GM19395 (cell line): ENCODE results near the gene SCN9A.
"Not testable (repeated sequence)": the region's sequence is repeated elsewhere in the genome, so short reads cannot be mapped to it uniquely, and the experiment has no call there.

Source experiments
- ATAC-seq: cut with Tn5 transposase; IDR thresholded peaks from one replicate; pipeline ENCODE4 v1.9.1; 2021; ENCODE audit warnings: mild to moderate bottlenecking, moderate library complexity; ENCODE audit not compliant: unreplicated experiment

SCN9A gene

DNA sequence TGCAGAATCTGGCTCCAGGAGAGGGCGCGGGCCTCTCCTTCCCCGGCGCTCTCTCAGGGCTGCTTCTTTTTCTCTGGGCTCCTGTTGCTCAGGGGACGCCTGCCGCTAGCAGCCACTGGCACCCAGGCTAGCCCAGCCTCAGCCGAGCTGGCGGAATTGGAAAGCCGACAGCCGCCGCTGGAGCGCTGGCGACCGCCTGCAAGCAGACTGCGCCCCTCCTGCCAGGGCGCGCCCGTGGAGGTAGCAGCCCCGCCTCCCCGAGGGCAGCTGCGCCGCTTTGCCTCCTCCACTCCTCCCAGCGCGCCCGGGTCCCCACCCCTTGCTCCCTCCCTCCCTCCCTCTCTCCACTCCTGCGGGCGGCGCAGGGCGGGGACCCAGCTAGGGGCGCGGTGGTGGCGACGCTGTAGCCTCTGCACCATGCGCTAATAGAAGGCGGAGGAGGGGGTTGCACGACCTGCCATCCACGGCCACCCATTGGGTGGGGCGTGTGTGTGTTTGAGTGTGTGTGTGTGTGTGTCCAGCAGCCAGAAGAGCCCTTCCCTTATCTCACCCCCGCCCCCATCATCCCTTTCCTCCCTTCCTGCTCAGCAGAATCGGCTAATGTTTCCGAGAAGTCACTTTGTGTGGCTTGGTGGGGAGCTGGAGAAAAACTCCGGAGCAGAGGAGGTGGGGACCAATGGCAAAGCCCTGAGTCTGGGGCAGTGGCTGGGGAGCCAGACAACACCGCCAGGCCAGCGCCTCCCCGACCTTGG, at the start of gene SCN9A:
Gene SCN9A (minus strand): TSS at position 209 of the 752 bp plus-strand sequence. CDS start 64,188 bp downstream, outside the sequence.
- peak; percentile 60 for ATAC-seq

DNA sequence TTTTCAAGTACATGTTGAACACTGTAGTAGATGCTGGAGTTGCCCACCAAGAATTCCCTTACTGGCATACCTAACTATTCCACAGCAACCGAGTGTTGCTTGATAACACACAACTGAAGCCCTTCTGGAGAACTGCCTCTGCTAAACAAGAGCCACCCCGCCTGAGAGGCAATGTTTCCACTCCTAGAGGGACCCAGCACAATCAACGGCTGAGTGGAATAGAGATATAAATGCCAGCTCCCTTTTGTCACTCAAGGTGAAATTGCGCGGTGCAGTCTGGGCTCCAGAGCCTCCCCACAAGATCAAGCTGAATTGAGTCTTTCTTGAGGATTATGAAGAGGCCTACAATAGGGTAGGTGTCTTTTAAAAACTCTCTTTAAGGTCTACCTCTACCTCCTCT, 49.1 kb upstream of the SCN9A start:
- ATAC-seq = no peak

DNA sequence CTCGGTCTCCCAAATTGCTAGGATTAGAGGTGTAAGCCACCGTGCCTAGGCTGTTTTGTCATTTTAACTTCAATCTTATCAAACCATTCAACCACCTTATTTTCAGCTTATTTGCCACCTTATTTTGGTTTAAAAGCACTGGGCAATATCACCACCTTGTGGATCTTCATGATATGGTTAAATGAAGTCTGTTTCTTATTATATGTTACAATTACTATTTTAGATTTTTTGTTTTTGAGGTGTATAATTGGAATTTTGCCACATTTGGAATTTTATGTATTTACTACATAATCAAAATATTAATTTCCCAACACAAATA, 43.8 kb upstream of the SCN9A start:
- no peak for ATAC-seq

DNA sequence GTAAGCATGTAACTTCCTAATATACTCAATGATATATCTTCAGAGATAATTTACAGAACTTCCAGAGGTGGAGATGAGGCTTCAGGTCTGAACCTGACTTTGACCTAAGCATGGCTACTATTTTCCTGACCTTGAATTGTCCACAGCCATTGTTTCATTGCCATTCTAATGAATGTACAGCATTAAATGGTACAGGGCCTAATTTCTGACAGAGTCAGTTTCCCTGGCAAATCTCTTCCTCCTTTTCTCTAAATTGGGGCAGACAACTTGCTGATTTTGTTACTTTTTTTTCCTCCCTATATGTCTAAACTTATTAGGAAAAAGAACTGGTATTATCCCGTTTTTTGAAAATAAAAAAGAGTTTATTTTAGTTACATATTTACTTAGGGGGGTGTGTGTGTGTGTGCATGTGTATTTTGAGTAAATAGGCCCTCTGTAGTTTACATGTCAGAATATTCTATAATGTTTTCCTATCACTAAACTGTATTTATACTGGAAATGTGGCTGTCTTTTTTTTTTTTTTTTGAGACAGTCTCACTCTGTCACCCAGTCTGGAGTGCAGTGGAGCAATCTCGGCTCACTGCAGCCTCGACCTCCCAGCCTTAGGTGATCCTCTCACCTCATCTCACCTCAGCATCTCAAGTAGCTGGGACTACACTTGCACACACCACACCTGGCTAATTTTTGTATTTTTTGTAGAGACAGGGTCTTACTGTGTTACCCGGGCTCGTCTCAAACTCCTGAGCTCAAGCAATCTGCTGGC, 43.3 kb upstream of the SCN9A start:
- no peak for ATAC-seq

DNA sequence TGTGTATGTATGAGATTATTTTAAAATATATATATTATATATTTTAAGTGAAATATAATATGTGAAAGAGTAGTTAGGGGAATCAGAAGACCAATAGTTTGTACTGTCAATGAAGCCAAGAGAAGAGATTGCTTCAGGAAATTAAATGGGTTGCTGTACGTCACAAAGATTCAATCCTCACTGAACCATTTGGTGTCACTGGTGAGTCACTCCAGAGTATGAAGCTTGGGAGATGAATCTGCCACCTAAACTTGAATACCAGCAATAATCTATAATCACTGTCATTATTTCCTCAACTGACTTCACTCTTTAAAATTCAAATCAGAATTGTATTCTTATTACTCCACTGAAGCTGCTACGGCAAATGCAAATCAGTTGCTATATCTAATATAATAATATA, 41.9 kb upstream of the SCN9A start:
- peak; percentile 50 for ATAC-seq

DNA sequence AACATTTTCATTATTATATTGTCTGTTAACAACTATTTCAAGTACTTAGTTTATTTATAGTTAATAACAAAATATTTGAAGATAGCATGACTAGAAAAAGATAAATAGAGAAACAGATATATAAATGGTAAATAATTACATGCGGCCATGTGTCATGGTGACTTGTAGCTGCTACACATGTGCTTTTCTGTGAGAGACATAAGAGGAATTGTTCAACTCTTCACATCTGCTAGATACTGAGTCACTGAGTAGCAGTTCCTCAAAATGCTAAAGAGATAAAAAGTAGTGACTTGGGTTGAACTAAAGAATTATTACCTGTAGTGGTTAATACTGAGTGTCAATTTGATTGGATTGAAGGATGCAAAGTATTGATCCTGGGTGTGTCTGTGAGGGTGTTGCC, 37.5 kb upstream of the SCN9A start:
- no peak for ATAC-seq

DNA sequence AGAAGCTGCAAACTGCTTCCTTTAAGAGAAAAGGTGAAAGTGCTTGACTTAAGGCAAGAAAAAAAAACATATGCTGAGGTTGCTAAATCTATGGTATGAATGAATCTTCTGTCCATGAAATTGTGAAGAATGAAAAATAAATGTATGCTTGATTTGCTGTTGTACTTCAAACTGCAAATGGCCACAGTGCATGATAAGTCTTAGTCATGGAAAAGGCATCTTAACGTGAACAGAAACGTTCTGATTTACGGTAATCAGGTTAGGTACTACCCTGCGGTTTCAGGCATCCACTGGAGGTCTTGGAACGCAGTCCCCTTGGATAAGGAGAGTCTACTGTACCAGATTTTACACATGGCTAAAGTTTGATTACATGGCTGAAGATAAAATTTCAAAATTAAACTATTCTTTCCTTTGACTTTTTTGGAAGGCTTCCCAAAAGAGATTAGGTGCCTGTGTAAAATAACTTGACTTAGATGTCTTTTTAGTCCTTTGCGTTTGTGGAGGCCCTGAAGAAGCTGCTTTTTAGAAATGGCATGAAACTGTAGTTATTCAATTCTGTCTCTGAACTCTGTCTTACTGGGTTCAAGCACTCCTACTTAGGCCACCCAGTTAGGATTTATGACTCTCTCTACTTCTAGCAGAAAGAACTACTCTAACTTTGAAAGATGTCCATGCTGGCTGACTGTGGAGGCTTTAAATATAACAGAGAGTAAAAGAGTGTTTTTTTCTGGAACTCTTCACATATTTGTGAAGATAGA, 35.9 kb upstream of the SCN9A start:
- ATAC-seq = no peak

DNA sequence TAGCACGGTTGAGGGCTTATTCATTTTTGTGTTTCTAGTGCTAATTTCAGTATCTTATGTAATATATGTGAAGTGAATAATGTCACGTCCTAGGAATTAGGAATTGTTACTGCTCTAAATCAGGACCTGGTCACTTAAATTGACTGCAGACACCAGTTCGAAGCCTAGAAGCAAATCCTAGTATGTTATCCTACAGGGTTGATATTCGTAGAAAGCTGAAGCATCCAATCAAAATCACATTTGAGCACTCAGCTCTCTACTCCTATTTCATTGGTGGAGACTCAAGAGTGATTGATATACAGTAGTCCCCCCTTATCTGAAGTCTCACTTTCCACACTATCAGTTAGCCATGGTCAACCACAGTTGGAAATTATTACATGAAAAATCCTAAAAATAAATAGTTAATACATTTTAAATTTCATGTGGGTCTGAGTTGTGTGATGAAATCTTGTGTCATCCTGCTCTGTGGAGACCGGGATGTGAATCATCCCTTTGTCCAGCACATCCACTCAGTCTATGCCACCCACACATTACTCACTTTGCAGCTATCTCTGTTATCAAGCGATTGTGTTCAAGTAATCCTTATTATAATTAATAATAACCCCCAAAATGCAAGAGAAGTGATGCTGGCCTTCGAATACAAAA, 35.2 kb upstream of the SCN9A start:
- no peak for ATAC-seq

DNA sequence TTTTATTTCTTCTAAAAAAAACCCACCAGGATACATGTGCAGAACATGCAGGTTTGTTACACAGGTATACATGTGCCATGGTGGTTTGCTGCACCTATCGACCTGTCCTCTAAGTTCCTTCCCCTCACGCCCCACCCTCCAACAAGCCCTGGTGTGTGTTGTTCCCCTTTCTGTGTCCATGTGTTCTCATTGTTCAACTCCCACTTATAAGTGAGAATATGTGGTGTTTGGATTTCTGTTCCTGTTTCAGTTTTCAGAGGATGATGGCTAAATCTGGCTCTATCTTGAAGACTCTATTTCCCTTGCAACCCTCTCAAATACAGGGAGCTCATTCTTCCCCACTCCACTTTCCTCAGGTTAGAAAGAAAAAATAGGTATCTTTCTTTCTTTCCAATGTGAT, 32.0 kb upstream of the SCN9A start:
- ATAC-seq = not testable (repeated sequence)

DNA sequence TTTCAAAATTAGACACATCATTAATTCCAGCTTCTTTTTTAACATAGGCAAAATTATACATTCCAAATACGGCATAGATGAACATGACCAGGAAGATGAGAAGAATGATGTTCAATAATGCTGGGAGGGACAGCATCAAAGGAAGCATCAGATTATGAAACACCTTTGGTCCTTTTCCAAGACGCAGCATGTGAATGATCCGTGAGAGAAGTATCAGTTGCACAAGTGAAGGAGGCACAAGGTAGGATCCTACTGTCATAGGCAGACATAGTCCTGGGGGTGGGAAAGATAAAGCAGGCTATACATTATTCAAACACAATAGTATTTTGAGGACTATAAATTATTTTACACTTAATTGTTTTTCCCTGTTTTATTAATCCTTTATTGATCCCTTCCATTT, 30.6 kb upstream of the SCN9A start:
- no peak for ATAC-seq

DNA sequence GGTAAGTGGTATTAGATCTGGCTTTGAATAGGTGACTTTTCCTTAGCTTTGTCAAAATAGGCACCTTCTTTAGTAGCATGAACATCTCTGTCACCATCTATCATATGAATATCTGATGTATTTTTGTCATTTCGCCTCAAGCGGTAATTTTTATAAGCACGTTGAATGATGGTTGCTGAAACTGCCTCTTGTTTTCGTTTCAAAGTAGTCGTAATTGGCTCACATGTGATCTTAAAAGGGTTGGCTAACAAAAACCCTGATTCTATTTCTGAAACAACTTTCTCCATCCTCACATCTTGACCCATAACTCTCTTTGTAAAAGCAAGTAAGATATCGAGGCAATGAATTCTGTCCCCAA, 29.8 kb upstream of the SCN9A start:
- no peak for ATAC-seq

DNA sequence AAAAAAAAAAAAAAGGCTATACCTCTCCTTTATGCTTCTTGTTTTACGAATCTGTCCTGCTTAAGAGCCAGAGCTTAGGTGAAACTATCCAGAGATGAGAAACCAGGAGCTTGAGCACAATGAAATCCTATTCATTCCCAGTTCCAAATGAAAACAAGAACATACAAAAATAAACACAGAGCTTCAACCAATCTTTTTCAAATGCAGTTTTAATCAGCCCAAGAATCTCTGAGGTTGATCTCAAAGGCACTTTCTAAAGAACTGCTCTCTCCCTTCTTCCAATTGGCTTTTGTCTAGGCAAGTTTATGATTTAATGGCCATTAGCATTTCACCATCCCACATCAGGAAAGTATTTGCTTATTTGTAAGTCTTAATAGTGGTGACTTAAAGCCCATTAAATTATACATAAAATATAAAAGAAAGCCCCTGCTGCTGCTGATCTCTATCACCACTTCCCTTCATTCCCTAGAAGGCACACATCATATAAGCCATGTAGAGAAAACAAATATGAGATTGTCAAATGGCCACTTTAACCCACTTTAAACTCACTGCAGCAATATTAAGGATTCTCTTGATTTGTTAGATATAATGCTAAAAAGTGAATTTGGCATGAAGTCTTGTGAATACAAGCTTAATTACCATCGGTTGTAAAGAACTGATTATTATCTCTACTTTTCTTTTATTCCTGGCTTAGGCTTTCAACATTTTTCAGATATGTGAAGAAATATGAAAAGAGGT, 29.3 kb upstream of the SCN9A start:
- no peak for ATAC-seq

DNA sequence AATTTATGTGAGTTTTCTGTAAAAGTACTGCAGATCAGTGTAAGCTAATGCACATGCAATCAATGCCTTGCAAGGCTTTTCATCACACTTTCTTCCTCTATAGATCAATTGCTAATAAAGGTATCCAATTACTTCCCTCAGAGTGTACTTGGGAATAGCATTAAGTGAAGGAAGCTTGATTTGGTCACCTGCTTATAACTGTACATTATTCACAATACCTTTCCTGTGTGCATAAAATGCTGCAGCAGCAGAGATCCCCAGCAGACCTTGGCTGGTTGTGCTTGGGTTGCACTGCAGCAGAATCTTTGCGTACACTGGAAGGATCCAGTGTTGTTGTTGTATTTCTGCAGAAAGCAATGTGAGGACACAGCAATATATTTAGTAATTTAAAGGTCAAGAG, 18.5 kb upstream of the SCN9A start:
- no peak for ATAC-seq

DNA sequence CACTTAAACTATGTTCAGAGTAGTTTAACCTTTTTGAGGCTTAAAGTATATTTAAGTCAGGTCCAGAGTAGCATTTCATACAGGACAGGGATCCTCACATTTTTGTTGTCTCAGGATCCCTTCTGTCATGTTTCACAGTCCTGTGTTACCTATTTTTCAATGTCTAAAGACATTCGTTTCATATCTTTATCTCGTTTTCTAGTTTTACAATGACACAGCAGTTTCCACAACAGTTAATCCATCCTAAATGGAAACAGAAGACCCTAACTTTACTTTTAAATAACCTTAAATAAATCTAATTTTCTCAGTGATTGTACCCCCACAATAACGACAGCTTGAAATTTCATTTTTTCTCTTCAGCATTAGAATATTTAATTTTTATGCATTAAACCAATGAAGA, 17.3 kb upstream of the SCN9A start:
- no peak for ATAC-seq

DNA sequence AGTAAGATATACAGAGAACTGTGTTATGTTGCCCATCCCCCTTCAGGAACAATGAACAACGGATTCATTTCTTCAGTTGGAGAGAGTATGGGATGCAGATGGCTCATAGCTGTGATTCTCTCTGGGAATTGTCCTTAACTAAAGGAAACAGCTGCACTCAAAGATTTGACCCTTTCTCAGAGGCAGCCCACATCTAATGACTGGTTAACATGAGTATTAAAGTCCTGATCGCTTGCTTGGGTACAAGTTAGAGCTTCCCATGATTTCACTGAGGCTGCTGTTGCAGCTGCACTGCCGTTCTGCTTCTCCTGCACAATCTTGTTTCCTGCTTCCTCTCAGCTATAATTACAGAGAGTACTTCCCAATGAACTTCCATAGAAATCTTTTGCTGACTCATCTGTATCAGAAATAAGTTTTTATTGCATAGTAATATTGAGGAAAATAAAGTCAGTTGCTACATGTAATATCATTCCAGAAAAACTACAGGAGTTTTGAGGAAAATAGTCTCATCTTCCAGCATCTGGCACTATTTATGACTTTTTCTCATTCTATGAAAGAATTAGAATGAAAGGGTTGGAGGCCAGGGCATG, 12.8 kb upstream of the SCN9A start:
- ATAC-seq = no peak

DNA sequence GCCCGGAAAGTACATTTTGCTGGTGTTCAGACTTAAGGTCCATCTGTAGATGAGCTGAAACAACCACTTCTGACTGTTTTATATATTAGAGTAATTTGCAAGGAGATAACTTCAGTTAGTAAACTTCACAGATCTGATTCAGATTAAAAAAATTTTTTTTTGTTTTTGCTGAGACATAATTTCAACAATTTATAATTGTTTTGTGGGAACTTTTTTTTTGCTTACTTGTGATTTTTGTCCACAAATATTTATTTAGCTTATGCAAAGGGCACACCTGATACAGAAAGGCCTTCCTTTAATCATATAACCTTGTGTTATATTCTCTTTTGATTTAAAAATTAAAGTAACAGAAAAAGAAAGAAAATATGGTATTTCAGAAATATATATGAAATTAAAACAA, 9.6 kb upstream of the SCN9A start:
- ATAC-seq = peak; percentile 6

DNA sequence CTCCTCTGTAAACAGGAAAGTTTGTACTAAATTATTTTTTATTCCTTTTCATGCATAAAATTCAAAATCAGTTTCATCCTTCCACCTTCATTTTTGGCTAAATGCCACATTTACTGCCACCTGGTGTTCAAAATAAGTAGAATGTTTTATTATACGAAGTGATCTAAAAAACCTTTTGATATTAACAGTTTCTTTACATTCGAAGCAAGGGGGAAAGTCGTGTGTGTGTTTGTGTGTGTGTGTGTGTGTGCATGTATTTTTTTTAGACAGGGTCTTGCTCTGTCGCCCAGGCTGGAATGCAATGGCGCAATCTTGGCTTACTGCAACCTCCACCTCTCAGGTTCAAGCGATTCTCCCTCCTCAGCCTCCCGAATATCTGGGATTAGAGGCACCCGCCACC, 9.0 kb upstream of the SCN9A start:
- peak; percentile 57 for ATAC-seq

DNA sequence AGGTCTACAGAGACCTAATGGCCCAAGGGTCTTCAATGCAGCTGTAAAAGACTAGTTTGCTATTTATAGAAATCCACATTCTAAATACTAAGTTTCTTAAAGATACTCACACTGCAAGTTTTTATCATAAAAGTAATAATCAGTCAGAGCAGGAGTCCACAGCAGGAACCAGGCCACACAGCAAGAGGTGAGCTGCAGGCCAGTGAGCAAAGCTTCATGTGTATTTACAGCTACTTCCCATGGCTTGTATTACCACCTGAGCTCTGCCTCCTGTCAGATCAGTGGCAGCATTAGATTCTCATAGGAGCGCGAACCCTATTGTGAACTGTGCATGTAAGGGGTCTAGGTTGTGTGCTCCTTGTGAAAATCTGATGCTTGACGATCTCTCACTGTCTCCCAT, 6.7 kb upstream of the SCN9A start:
- ATAC-seq = no peak

DNA sequence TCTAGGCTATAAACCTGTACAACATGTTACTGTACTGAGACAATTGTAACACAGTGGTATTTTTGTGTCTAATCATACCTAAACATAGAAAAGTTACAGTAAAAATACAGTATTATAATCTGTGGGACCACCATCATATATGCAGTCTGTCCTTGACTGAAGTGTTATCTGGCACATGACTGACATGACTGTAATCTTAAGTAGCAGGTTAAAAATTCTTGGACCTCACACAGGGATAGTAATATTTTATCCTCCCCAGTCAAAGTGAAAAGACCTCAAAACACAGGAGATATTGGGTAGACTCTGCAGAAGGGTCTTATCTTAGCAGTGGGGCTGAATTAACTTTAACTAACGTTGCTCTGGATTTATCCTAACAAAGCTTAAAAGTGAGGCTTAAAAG, 4.9 kb upstream of the SCN9A start:
- ATAC-seq = no peak

DNA sequence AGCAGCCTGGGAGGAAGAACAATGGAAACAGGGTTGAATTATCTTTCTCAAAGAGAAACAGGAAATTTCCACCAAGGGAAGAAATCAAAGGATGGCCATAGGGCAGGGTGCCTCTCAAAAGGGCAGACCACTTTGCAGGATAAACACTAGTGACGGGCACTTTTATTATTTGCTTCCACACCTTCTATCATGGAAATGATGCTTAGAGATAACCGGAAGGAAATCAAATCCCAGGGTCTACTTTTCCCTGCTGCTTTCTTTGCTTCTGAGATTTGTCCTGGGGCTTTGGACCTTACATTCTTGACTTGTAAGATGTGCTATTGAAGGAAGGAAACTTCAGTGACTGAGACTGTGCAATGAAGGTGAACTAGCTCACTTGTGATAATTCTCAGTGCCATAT, 1.1 kb upstream of the SCN9A start:
- ATAC-seq = no peak

DNA sequence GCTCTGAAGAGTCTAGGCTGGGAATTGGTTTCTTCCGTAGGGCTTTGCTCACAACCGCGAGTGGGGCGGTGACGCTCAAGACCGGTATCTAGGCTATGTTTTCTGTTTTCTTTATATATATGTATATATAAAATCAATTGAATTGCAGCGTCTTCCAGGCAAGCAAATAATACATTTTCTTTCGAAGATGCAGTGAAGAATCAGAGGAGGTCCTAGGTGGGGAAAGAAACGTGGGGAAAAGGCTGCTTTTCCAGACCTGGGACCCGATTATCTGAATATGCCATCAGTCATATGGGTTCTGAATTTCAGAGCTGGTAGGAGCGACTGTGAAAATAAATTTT, 714 bp upstream of the SCN9A start:
- ATAC-seq = no peak
